NCI-H345 treated with DMSO at 0.1 percent for 48 hours (cell line): ENCODE data around the gene PEX11G.
"Not testable (repeated sequence)": the region's sequence is repeated elsewhere in the genome, so short reads cannot be mapped to it uniquely, and the experiment has no call there.

ENCODE experiments used
- DNase-seq: peaks from one replicate; lab custom pipeline; 2025; ENCODE audit not compliant: unreplicated experiment; lab: John Stamatoyannopoulos, UW

PEX11G gene

GRCh38 chr19:7470540-7471305, 18.1 kb downstream of the PEX11G start:
- DNase-seq = no peak

DNA sequence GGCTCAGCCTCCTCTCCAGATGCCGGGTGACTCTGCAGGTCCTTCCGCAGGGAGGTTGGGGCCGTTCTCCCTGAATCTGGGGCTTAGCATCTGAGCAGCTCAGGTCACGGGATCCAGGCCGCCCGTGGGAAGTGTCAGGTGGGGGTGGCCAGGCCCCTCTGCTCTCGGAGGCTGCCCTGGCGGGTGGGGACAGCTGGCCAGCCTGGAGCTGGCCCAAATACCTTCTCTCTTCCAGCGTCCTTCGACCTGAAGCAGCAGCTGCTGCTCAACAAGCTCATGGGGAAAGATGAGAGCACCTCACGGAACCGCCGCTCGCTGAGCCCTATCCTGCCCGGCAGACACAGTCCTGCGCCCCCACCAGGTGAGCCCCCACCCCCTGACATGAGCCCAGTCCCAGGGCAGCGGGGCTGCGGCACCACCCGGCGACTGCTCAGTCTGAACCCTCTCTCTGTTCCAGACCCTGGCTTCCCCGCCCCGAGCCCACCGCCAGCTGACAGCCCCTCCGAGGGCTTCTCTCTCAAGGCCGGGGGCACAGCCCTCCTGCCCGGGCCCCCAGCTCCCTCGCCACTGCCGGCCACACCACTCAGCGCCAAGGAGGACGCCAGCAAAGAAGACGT, 19.1 kb downstream of the PEX11G start:
- DNase-seq = no peak

GRCh38 chr19:7468840-7469239, 20.0 kb downstream of the PEX11G start:
- DNase-seq = no peak

DNA sequence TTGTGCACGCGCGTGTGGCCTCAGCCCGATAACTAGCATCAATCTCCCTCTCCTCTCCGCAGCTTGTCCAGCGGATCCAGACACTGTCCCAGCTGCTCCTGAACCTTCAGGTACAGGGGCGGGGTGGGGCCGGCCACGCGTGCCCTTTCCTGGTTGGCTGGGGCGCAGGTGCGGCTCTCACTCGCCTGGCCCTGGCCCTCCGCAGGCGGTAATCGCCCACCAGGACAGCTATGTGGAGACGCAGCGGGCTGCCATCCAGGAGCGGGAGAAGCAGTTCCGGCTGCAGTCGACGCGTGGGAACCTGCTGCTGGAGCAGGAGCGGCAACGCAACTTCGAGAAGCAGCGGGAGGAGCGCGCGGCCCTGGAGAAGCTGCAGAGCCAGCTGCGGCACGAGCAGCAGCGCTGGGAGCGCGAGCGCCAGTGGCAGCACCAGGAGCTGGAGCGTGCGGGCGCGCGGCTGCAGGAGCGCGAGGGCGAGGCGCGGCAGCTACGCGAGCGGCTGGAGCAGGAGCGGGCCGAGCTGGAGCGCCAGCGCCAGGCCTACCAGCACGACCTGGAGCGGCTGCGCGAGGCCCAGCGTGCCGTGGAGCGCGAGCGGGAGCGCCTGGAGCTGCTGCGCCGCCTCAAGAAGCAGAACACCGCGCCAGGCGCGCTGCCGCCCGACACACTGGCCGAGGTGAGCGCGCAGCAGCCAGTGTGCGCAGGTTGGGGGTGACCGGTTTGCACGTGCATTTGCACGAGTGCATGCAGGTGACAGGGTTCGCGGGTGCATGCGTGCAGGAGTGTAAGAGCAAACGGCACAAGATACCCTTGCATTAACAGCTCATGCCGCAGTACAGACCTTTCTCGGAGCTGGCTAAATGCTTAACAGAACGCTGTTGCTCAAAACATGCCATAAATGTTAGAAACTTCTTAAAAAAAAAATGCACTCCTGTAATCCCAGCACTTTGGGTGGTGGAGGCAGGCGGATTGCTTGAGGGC, 21.5 kb downstream of the PEX11G start:
- no peak for DNase-seq

GRCh38 chr19:7463575-7463974, 25.3 kb downstream of the PEX11G start:
- DNase-seq = no peak

DNA sequence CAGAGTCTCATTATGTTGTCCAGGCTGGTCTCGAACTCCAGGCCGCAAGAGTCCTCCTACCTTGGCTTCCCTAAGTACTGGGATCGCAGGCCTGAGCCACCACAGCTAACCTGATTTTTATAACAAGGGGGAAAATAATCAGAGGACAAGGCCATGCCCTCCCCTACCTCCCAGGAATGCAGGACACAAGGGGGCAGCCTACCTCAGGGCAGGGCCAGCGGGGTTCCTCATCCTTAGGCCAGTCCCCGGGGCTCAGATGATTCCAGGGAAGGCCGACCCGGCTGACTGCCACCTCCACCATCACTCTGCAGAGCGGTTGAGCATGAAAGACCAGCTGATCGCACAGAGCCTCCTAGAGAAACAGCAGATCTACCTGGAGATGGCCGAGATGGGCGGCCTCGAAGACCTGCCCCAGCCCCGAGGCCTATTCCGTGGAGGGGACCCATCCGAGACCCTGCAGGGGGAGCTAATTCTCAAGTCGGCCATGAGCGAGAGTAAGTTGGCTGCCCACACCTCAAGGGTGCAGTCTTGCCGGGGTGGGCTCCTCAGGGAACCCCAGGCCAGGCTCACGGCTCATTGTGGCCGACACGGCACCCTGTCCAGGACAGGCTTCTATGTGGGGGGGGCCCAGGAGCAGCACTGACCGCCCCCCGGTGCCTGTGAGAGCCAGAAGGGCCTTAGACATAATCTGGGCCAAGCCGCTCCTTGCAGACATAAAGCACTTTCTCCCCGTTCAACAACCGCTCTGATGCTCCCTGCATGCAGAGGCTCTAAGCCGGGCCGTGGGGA, 26.8 kb downstream of the PEX11G start:
- DNase-seq = no peak

GRCh38 chr19:7460562-7460966, 28.3 kb downstream of the PEX11G start:
- DNase-seq = no peak

GRCh38 chr19:7459773-7460172, 29.1 kb downstream of the PEX11G start:
- DNase-seq = no peak

- DNase-seq = no peak
These were observed 30.2 kb downstream of the PEX11G start for GRCh38 chr19:7458675-7459074.

DNA sequence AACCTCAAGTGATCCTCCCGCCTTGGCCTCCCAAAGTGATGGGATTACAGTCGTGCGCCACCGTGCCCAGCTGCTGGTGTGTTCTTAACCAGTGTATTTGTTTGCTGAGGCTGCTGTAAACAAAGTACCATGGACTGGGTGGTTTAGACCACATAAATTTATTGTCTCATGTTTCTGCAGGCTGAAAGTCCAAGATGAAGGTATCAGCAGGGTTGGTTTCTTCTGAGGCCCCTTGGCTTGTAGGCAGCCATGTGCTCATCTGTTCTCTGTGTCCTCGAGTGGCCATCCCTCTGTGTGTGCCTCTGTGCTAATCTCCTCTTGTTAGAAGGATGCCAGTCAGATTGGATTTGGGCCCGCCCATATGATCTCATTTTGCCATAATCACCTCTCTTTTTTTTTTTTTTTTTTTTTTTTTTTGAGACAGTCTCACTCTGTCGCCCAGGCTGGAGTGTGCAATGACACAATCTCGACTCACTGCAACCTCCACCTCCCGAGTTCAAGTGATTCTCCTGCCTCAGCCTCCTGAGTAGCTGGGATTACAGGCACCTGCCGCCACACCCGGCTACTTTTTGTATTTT, 31.8 kb downstream of the PEX11G start:
- DNase-seq = no peak

GRCh38 chr19:7455600-7456296, 33.1 kb downstream of the PEX11G start:
- DNase-seq = no peak

- no peak for DNase-seq
These were observed 33.8 kb downstream of the PEX11G start for GRCh38 chr19:7454998-7455397.

- DNase-seq = no peak
These were observed 38.3 kb downstream of the PEX11G start for GRCh38 chr19:7450243-7451223.

DNA sequence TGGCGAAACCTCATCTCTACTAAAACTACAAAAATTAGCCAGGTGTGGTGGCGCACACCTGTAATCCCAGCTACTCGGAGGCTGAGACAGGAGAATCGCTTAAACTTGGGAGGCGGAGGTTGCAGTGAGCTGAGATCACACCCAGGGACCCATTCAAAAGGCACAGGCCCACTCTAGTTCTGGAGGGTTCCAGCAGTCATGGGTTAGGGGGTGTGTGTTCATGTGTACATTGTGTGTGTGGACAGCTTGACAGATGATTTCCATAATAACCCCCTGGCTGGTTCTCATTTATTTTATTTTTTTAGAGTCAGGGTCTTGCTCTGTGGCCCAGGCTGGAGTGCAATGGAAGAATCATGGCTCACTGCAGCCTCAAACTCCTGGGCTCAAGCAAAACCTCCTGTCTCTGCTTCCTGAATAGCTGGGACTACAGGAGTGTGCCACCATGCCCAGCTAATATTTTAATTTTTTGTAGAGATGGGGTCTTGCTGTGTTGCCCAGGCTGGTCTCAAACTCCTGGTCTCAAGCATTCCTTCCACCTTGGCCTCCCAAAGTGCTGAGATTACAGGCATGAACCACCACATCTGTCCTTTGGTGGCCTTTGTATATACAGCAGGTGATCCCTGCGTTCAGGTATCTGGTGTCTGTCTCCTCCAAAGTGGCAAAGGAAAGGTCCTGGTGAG, 39.3 kb downstream of the PEX11G start:
- not testable (repeated sequence) for DNase-seq

- no peak for DNase-seq
These were observed 41.2 kb downstream of the PEX11G start for GRCh38 chr19:7447648-7448047.

DNA sequence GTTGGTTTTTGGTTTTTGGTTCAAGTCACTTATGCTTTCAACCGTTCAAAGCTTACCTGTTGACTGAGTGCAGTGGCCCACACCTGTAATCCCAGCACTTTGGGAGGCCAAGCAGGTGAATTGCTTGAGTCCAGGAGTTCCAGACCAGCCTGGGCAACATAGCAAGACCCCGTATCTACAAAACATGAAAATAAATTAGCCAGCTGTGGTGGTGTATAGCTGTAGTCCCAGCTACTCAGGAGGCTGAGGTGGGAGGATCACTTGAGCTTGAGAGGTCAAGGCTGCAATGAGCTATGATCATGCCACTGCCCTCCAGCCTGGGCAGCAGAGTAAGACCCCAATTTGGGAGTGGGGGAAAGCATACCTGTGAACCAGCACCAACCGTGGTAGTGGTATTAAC, 43.7 kb downstream of the PEX11G start:
- no peak for DNase-seq

GRCh38 chr19:7444042-7444441, 44.8 kb downstream of the PEX11G start:
- DNase-seq = no peak

- no peak for DNase-seq
These were observed 46.4 kb downstream of the PEX11G start for GRCh38 chr19:7442423-7442822.
